ELF-1 (cell line): Measurements from ENCODE around the gene SHOC2.

ENCODE experiments used
- DNase-seq: peaks from one replicate; pipeline ENCODE4 v3.0.0-alpha.2; 2016; ENCODE audit warnings: low read depth, low spot score

Gene SHOC2

DNA sequence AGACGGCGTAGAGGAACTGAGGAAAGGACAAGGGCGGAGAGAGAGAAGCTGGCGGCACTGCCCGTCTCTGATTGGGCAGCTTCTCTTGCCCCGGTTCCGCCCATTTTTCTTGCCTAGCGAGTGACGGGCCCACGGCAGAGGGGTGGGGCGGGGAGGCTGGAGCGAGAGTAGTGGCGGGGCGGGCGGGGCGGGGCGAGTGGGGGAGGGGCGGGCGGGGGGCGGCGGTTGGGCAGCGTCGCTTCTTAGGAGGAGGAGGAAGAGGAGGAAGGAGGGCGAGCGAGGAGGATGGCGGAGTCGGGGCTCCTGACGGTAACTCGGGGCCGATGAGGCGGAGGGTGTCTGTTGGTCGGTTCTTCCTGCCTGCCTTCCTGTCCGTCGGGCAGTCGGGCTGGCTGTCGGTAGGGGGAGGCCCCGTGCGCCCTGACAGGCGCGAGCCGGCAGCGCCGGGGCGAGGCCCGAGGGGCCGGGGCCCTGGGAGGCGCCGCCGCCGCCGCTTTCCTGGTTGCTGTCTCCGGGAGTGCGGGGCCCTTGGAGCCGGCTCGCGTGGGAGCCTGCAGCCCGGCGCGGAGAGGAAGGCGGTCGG is at the start of gene SHOC2:
SHOC2 (plus strand) TSS at position 256 of the 583 bp plus-strand sequence. CDS start 44,755 bp downstream, outside the sequence.
- no peak for DNase-seq

DNA sequence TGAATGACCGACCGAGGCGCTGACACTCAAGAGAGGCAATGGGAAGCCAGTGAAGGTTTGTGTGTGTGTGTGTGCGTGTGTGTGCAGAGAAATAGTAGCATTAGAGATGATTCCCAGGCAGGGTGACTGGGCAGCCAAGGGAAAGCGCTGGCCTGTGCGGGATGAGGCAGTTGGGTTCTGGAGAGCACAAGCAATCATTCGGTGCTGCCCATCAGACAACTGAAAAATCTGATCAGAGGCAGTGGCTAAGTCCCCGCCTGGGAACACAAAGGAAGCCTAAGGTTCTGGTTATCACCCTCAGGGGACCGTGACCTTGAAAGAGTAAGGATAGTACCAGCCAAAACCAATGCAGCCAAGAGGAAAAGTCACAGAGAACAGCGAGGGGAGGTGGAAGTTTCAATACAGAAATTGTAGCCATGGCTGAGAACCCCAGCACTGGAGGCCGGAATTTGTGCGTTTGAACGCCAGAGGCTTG is 48.5 kb upstream of the SHOC2 start:
- peak; percentile 23 for DNase-seq

DNA sequence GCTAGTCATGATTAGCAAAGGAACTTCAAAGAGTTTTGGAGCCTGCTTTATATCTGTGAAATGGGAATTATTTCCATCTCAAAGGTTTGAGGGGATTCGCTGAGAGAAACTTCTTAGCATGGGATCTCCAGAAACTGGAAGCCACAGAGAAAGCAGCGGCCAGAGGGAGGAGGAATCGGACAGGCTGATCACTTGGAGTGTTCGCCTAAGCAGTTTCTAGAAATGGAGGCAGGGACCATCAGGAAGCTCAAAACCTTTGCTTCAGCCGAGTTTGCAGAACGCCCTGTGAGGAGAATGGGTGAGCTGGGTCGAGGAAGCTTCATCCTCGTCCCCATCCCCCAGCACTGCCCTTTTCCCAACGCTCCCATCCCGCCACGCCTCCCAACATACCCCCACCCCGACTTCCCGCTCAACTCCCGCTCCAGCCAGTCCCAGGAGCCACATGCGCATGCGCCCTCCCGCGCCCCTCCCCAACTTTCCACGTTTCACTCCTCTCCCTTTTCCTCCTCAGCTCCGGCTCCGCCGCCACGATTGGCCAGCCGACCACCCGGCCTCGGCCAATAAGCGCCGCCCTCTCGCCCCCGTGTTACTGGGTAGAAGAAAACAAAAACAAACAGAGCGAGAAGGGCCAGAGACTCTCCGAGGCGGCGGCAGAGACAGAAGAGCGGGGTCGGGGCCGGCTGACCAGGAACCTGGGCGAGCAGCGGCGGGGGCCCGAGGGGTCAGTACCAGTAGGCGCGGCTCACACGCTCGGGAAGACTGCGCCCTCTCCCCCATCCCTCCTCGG is 47.9 kb upstream of the SHOC2 start, which contains the start of gene PDCD4:
PDCD4 (plus strand) TSS at position 631 of the 787 bp plus-strand sequence. CDS start 4,100 bp downstream, outside the sequence.
- DNase-seq: peak; percentile 100

DNA sequence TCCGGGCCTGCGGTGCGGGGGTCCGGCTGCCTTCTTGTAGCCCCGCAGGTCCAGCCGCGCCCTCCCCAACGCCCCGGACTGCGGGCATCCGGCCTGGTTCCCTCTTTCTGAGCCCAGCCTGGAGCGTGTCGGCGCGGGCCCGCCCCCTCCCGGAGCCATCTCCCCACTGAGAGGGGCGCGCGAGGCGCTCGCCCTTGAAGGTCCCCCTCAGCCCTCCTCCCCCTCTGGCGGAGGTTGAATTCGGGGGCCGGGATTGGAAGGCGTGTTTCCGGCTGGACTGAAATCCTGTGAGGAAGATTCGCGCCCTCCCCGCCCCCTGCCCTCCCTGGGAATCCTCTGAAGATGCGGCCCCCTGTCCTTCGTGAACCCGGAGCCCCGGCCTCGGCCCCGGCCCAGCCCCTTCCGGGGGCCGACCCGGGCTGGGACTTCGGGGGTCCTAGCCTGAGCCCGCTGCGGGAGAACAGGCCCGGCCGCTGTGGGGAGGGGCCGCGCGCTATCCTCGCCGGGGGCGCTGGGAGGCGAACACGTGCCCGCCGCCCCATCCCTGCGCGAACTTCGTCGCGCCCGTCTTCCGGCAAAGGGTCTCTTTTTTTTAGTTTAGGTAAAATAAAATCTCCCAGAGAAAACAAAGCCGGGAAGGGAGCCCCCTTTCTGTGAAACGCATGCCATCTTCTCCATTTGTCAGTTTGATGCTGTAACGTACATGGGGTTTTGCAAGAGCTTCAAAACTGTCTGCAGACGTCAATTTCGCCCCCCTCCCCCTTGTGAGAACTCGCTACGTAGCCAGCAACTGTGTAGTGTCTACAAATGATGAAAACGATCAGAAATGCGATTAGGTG is 47.0 kb upstream of the SHOC2 start:
- peak; percentile 80 for DNase-seq

DNA sequence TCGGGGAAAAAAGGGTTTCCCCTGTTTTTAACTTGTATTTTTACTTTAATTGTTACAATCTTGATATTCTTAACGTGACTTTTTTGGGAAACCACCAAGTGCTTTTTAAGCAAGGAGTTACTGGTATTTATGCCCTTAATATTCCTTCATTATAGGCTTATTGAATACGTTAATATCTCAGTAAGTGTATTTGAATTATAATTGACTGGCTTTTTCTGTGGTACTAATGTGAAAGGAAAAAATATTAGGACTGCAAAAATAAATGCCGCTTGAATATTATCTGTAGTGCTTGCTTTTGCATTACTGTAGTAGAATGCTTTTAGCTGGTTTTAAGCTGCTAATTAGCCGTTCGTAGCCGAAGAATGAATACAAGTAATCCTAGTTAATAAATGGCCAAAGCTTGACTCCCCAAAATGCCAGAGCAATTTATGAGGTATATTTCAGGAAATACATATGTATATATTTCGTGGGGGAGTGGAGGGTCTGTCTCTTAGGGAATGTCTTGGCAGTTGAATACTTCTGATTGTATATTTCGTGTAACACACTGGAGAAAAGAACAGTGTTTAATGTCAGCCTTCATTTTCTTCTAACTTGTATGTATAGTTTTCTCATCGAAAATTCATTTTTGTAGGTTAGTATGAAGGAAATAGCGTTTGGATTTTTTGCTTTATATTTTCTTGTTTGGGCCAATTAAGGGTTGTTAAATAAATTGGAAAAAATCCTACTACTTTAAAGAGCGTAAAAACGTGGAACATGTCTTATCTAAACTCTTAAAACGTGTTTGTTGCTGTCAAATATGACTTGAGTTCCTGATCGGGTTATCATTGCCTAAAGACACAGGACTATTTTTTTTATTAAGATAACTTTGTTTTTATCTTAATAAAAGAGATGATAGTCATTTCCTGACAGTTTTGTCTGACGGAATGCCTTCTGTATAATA is 46.1 kb upstream of the SHOC2 start:
- no peak for DNase-seq

DNA sequence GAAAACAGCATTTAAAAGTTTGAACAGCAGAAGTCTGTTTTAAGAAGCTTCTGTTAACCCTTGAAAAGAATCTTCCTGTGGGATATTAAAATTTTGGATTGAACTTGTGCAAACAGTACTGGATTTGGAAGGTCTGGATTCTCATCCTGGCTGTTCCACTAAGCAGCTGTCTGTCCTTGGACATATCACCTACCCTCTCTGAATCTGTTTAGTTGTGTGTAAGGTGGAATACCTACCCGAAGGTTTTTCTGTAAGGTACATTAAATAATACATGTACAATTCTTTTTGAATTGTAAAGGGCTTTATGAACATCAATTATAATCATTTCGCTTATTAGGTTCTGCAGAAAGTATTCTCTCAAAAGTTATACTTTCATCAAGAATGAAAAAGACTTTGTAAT is 45.5 kb upstream of the SHOC2 start:
- no peak for DNase-seq

DNA sequence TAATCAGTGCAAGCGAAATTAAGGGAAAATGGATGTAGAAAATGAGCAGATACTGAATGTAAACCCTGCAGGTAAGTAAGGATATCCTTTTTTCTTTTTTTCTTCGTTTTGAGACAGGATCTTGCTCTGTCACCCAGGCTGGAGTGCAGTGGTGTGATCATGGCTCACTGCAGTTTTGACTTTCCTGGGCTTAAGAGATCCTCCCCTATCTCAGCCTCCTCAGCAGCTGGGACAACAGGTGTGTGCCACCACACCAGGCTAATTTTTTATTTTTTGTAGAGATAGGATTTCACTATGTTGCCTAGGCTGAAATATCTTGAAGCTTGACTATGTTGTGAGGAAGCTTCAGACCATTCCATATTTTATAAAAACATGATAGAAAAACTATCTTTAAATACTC is 43.4 kb upstream of the SHOC2 start:
- no peak for DNase-seq

DNA sequence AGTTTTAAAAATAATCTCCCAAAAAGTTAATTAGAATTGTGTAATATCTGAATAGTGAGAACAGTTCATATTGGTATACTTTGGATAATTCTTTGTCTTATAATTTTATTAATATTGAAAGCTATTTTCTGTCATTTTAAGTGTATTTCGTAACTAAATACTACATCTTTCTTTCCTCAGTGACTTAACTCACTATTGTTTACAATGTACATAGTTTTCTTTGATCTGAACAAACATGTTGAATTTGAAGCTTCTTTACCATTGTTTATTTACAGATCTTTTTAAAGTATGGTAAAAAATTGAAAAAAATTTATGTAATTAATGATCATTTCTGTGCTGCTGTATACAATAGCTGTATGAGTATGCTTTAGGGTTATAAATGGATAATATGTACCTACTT is 42.6 kb upstream of the SHOC2 start:
- no peak for DNase-seq

DNA sequence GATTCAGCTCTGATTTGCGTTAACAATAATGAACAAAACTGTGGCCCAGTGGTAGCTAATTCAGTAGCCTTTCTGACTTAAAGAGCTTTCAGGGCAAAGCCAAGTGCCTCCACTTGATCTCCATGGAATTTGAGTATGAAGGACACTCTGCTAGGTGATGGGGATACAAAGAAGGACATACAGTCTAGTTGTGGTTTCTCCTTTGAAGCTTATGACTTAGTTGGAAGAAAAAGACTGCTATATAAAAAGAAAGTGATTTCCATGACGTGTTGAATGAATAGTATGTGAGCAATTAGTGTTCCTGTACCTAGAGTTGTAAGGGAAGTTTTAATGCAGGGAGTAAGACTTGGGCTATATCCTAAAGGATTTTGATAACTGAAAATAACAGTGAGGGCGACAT is 39.4 kb upstream of the SHOC2 start:
- DNase-seq: no peak

DNA sequence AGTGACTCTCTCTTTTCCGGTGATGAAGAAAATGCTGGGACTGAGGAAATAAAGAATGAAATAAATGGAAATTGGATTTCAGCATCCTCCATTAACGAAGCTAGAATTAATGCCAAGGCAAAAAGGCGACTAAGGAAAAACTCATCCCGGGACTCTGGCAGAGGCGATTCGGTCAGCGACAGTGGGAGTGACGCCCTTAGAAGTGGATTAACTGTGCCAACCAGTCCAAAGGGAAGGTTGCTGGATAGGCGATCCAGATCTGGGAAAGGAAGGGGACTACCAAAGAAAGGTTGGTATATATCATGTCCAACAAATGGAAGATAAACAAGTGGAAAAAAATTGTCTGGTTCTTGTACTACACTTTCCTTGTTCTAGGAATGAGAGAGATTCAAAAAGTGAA is 38.2 kb upstream of the SHOC2 start:
- DNase-seq: no peak

DNA sequence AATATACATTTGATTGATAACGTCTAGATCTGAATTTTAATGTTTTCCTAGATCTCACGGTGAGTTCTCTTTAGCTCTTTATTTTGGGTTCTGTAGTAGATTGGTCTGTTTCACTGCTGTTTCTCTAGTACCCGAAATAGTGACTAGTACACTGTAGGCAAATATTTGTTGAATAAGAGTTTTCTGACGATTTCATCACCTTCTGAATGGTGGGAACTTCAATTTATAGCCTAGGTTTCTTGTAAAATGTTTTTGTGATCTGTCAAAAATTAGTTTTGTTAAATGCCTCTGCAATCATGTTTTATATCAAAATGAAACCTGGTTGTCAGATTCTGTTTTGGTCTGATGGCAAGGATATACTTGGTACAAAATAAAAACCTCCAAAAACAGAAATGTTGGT is 37.5 kb upstream of the SHOC2 start:
- DNase-seq: no peak

DNA sequence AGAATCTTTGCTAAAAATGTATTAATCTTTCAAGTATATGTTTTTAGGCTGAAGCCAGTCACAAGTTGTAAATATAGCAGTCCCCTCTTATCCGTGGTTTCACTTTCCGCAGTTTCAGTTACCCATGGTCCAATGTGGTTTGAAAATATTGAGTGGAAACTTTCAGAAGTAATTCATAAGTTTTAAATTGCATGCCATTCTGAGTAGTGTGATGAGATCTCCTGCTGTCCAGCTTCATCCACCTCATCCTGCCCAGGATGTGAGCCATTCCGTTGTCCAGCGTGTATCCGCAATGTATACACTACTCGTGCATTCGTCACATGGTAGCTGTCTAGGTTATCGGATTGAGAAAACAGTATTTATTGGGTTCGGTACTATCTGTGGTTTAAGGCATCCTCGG is 35.5 kb upstream of the SHOC2 start:
- no peak for DNase-seq

DNA sequence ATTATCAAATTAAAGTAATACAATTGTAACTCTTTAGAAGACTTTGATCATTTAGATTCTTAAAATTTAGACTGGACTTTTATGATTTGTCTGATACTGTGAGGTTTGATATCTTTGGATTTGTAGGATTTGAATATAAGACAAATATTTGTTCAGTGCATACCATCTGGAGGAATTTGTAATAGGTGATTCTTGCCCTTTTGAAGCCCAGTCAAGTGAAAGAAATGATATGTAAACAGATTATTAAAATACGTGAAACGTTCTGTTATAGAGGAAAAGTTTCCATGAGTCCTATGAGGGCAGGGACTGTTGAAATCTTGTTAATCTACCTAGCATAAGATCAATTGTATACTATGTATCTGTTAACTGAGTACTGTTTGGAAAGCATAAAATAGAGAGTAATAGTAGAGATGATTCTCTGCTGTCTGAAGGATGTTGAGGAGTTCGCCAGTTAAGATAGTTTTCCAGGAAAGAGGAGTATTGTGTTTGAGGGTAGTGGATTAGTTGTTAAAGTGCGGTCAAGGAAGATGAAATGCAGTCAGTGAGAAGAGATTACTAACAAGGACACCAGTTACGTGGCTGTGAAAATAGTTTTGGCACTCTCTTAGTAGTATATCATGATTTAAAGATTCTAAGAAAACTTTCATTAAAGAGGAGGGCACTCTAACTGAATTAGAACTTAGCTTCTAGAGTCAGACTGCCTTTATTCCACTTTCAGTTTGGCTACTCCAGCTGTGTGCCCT is 33.3 kb upstream of the SHOC2 start:
- DNase-seq: no peak

DNA sequence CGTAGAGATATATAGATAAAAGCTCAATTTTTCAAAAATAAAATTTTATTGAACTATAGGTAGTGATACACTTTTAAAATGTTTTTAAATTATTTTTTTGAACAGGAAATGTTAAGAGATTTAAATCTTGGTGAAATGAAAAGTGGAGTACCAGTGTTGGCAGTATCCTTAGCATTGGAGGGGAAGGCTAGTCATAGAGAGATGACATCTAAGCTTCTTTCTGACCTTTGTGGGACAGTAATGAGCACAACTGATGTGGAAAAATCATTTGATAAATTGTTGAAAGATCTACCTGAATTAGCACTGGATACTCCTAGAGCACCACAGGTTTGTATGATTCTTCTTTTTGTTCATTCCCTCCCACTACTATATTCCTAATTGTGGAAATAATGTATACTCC is 31.8 kb upstream of the SHOC2 start:
- no peak for DNase-seq

DNA sequence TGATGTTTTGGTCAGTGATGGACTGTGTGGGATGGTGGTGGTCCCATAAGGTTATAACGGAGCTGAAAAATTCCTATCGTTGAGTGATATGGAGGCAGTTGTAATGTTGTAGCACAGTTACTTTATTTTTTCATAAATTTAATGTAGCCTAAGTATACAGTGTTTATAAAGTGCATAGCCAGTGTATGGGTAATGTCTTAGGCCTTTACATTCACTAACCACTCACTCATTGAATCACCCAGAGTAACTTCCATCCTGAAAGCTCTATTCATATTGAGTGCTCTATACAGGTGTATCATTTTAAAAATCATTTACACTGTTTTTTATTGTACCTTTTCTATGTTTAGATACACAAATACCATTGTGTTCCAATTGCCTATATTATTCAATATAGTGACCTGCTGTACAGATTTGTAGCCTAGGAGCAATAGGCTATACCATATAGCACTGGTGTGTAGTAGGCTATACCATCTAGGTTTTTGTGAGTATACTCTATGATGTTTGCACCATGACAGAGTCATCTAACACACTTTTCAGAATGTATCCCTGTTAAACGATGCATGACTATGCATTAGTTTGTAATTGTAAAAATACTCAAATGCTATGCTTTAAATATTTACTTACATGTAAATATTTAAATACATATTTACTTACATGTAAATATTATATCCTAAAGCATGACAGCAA is 26.7 kb upstream of the SHOC2 start:
- no peak for DNase-seq

DNA sequence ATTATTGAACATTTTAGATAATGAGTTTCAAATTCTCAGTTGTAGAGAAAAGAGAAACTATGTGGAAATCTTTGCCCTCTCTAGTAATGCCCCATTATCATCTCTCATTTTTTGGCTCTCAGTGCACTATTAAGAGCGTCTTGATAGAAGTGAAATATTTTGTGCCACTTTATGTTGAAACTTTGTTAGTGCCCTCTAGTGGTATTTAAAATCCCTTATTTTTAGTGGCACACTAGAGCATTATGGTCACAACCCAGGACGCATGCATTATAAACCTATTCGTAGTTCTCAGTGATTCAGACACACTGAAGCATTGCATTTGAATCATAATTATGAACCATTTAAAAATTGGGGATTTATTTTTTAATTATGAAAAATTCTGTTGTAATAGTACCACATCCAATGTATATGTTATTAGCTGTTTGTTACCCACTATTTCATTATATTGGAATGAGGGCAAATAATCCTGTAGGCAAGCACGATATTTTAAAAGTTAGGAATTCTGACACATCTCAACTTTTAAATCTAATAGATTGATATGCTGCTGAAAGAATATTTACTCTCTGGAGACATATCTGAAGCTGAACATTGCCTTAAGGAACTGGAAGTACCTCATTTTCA is 25.7 kb upstream of the SHOC2 start:
- DNase-seq: no peak

DNA sequence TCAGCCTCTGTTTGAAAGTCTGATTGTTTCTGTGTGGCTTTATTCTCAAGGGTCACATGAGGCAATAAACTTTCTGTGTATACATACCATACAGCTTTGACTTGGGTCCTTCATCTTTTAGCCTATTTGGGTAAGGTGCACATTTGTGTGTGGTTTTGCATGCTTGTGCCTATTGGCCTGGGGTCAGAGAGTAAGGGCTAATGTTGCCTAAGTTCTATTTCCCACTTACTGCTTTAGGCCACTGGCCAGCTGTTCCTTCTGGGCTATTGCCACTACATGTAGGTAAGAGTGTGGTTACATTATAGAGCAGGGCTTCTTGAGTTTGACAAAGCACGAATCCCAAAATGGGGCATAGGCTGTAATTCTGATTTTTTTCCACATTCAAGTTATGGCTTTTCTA is 22.2 kb upstream of the SHOC2 start:
- DNase-seq: no peak

DNA sequence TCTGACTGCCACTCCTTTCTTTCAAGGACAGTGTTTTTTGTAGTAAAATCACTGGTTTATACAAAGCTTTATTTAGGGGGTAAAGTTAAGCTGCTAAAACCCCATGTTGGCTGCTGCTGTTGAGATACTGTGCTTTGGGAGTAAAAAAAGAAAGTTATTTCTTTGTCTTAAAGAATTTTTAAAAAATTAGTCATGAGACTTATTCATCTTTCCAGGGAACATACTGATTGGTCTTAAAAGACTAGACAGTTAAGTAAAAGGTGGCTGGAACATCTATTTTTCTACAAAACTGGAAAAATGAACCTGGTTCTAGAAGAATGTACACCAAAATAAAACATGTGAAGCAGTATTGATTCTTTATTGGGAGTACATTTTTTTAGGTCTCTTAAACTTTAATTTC is 21.0 kb upstream of the SHOC2 start:
- DNase-seq: no peak

DNA sequence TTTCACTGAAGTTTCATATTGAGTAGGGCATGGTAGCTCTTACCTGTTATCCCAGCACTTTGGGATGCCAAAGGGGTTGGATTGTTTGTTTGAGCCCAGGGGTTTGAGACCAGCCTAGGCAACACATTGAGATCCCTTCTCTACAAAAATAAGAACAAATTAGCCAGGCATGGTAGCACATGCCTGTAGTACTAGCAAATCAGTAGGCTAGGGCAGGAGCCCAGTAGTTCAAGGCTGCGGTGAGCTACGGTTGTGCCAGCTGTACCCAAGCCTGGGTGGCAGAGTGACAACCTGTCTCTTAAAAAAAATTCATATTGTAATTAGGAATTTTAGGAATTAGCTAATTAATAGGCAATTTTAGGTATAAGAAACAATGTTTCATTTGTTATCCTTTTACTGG is 18.4 kb upstream of the SHOC2 start:
- DNase-seq: no peak
